ENCODE data around the gene KDM3A.
"Not testable (repeated sequence)": the region's sequence is repeated elsewhere in the genome, so short reads cannot be mapped to it uniquely, and the experiment has no call there.

Gene KDM3A

DNA sequence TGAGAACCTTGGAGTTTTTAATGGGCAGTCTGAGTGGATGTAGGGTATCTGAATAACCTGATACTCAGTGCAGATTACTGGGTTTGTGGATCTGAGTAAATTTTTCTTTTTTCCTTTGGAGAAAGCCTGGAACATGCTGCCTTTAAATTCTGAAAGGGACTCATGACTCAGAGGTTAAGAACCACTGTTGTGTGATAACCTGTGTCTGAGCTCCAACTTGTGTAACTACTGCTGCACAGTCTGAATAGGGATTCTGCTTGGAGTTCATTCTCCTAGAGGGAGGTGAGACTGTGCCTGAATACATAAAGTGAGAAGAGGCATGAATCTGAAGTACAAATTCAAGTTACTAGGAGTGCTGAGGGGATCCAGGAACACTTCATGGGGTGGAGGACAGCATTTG lies 36.2 kb downstream of the KDM3A start:
- no peak for DNase-seq

DNA sequence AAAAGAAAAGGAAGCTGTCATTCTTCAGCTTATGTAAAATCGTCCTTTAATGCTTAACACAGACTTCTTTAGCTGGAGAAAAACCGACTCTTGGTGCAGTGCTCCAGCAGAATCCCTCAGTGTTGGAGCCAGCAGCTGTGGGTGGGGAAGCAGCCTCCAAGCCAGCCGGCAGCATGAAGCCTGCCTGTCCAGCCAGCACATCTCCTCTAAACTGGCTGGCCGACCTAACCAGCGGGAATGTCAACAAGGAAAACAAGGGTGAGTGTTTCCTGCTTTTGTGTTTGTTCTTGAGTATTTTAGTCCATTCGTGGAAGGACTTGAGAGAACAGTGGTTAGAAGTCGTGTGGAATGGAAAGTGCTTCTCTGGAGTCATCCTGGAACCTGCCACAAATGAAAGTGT lies 38.9 kb downstream of the KDM3A start:
- no peak for DNase-seq

DNA sequence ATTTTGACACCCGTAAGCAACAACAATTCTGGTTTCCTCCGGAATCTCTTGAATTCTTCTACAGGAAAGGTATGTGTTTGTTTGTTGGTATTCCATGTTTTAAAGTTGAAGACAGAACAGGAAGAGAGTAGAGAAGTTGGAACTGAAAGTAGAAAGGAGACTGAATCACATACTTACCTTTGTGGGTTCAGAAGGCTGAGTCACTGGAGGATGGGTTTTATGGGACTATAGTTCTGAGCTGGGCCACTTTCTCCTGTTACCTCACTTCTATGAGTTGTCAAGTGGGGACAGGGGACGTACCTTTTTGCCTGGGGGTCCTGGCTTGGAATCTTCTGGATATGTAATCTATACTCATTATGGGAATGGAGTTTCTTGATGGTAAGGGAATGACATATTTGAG lies 40.9 kb downstream of the KDM3A start:
- DNase-seq = no peak

DNA sequence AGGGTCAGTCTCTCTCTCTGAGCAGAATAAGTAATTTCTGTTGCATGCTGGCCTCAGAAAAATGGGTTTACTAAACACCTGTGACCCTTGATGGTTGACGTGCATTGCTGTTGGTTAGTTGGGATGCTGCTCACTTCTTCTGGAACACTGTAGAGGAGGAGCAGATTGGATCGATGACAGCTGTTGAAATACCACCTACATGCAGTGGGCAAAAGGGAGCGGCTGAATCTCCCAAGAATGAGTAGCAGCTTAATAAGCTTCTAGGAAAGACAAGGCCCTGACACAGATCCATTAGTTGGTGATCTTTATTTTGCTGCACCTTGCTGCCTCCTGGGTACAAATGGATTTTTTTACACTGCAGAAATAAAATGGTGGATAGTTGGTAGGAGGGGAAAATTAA lies 43.2 kb downstream of the KDM3A start:
- no peak for DNase-seq

DNA sequence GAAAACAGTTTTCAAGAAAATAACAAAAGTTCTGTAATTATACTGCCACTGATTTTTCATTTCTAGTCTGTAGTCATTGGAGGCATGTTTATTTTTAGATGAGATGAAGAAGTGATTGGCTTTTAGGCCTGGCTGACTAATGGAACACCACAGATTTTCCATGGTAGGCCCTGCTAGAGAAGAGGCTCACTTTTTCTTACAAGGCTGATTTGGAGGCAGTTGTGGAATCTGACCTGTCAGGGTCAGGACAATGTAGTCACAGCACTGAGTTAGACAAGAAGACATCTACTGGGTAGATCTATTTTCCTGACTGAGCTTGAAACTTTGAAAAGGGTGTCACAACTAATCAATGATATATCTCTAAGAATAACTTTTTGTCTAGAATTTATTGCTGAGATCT lies 43.9 kb downstream of the KDM3A start:
- DNase-seq = no peak

DNA sequence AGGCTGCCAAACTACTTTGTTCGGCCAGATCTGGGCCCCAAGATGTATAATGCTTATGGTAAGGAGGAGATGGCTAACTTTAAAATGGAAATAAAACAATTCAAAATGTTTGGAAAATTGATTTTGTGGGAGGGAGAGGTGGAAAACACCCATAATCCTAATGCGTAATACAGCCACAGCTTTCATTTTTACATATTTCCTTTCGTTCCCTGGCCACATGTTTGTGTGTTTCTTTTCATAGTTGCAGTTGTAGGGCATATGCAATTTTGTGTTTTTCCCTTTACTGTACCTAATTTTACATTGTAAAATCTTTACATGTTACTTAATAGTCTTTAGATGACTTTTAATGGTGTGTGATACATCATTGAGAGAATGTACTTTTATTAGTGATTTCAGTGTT lies 44.6 kb downstream of the KDM3A start:
- no peak for DNase-seq

DNA sequence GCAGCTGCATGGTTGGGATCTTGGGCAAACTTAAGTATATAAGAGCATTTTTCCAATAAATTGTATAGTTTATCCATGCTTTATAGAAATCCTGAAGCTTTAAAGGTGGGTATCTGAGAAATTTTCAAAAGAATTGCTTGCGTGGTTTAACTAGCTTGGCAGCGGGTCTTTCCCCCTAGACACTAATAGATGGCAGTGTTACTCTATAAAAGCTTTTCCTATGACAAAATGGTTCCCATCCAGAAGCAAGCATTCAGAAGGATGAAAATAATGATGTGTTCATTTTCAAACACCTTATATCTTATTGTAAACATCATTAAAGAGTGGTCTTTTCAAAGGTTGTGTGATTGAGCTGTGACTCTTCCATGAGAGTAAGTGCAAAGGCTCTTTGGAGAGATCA lies 45.9 kb downstream of the KDM3A start:
- no peak for DNase-seq

DNA sequence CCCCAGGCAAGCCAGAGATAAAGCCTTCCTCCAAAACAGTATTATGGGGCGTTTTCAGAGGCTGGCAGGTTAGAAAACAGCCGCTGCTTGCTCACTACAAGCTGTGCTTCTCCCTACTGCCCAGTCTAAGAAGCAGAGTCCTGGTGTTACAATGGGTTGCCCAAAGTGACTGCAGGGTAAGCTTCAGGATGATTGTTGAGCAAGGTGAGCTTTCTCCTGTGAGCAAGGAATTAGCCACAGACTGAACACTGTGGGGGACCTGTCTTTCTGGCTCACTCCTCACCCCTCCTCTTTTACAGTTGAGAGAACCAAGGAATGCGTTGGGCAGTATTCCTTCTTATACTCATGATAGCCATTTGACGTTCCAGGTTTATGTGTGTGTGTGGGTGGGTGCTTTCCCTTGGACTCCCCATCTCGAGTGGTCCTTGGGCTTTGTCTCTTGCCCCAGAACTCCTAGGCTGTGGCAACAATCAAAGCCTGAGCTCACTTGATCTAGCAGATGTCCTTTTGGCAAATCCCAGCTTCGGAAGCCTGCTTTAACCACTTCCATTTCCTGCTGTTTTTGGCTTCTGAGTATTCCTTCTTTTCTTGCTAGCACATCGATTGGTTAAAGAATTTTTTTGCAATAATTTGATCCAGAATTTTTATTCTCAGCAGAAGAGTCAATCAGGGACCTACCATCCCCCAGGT lies 47.5 kb downstream of the KDM3A start:
- DNase-seq = no peak

DNA sequence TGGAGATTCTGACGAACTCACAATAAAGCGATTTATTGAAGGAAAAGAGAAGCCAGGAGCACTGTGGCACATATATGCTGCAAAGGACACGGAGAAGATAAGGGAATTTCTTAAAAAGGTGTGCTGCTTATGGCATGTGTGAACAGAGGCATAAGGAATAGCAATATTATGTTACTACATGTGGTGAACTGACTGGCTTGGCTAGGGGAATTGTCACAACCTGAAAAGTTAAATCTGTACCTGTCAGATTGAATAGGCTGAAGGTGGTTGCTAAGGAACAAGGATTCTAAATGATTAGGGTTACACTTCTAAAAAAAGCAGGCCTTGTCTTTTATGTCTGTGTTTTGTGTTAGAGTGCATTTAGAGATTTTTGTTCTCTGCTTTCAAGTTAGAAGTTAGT lies 48.4 kb downstream of the KDM3A start:
- no peak for DNase-seq

DNA sequence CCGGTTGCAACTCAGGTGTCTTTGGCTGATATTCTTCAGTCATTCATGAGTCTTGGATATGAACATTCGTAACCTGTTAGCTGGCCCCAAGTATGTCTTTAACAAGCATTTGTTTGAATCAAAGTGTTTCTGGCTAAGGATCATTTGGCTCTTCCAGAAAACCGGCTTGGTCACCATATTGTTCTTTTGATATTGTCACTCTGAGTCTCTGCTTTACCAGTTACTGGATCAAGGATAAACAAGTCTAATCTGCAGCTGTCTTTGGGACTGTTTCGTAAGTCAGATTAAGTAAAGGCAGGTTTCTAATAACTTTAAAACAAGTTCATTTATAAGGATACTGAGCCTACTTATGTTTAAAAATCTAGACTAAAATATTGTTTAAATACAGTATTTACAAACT lies 49.1 kb downstream of the KDM3A start:
- no peak for DNase-seq

DNA sequence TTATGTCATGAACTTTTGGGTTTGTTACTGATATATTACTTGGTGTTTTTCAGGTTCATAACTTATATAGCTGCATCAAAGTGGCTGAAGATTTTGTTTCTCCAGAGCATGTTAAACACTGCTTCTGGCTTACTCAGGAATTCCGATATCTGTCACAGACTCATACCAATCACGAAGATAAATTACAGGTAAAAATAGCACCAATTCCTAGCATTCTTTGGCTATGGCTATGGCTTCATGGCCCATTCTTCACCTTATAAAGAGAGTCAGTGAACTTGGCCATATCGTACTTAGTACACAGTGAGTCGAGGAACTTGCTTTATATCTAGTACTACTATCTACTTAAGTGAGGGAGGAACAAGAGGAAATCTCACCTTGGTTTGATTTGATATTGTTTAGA lies 49.9 kb downstream of the KDM3A start:
- no peak for DNase-seq

DNA sequence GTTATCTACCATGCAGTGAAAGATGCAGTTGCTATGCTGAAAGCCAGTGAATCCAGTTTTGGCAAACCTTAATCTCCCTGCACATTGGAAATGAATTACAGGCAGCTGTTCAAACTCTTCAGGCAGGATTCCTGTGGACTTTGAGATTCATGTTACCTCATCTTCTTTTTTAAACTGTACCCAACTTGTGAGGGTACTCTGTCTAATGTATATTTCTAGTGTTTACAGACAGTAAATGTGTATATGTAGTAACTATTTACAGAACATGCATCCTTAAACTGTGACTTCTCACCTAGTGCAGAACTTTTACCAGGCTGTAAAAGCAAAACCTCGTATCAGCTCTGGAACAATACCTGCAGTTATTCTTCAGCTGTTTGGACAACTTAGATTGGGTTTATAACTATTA lies 50.9 kb downstream of the KDM3A start:
- no peak for DNase-seq

DNA sequence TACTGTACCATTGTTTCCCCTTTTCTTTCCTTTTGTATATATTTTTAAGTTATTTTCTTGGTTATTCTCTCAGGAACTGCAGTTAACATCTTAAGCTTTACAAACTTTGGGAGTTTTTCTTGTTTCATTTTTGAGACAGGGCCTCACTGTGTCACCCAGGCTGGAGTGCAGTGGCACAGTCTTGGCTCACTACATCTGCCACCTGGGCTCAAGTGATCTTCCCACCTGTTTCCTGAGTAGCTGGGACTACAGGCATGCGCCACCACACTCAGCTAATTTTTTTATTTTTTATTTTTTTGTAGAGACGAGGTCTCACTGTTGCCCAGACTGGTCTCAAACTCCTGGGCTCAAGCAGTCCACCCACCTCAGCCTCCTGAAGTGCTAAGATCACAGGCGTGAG lies 55.2 kb downstream of the KDM3A start:
- not testable (repeated sequence) for DNase-seq

DNA sequence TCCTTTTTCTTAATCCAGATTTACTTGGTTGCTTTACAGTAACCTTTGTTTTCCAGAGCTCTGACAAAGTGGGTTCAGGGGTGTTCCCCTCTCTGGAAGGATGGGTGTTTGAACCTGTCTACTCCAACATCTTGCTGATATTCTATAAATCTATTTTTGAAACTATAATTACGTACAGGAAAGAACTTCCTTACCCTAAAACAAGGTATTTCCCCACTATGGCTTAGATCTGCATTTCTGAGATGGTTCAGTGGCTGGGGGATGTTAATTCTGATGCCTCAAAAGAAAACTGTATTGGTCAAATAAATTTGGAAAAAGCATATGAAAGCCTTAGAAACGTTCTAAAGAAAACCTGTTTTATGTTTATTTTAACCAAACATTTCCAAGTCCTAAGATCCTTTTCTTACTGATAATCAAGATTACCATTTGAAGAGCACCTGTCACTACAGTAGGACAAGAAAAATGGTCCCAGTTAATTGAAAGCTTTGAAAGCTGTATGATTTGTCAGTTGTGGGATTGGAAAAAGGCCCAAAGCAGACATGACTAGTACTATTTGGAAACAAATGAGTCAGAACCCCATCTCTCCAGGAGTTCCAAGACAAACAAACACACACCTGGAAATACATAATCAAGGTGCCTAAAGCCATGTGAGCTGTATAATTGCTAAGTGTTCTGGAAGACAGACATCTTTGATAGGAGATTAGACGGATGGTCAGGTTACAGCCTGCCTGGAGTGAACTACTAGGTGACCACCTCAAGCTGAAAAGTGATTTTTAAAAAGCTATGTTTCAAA lies 57.5 kb downstream of the KDM3A start:
- no peak for DNase-seq

DNA sequence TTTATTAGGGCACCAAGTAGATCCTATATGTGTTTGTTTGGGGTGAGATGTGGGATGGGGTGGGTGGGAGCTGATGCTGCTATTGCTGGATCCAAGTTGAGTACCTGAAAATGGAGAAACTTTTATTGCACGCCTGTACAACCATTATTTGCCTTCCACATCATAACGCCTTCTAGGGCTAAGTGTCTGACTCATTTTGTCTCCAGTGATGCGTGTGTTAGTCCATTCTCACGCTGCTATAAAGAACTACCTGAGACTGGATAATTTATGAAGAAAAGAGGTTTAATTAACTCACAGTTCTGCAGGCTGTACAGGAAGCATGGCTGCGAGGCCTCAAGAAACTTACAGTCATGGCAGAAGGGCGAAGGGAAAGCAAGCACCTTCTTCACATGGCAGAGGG lies 58.2 kb downstream of the KDM3A start:
- DNase-seq = no peak

DNA sequence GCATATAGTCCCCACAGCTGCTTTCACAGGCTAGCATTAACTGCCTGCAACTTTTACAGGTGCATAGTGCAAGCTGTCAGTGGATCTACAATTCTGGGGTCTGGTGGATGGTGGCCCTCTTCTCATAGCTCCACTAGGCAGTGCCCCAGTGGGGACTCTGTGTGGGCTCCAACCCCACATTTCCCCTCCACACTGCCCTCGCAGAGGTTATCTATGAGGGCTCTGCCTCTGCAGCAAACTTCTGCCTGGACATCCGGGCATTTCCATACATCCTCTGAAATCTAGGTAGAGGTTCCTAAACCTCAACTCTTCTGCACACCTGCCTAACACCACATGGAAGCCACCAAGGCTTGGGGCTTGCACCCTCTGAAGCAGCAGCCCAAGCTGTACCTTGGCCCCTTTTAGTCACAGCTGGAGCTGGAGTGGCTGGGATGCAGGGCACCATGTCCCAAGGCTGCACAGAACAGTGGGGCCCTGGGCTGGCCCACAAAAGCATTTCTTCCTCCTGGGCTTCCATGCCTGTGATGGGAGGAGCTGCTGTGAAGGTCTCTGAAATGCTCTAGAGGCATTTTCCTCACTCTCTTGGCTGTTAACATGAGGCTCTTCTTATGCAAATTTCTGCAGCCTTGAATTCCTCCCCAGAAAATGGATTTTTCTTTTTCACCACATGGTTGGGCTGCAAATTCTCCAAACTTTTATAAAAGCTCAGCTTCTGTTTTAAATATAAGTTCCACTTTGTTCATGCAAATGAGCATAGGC lies 59.3 kb downstream of the KDM3A start:
- no peak for DNase-seq

DNA sequence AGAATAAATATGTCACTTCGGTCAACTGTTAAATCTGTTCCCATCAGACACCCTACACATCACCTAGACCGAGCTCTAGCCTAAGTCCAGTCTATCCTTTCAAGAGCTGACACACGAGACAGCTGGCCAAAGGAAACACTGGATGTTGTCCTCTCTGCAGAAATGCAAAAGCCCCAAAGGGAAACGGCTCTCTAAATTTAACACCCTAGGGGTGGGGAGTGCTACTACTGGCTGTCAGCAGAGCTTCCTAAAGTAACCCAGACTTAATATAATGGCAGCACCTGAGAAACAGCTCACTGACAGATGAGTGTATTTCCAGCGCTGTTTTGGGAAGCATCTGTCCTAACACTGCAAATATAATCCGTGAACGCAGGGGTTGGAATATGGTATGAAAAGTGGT lies 66.4 kb downstream of the KDM3A start:
- DNase-seq = no peak

DNA sequence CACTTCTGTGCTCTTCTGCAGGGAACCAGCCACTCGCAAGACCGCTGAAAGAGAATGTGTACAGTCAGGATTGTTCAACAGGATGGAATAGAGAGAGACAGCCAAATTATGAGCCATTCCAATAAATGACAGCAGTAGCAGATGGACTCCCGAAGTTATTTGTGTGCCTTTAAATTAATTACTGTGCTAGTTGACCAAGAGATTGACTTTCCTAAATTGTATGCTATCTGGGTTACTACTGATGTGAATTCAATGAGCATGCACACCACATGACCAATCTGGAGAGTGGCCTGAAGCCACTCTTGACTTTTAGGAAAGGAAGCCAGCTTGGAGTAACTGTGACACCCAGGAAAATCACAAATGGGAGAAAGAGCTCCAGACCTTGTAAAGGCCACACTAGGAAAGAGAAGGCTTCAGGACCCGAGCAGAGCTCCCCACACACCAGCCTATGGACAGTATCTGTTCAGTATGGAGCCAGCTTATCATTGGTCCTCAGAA lies 69.3 kb downstream of the KDM3A start:
- DNase-seq = no peak

DNA sequence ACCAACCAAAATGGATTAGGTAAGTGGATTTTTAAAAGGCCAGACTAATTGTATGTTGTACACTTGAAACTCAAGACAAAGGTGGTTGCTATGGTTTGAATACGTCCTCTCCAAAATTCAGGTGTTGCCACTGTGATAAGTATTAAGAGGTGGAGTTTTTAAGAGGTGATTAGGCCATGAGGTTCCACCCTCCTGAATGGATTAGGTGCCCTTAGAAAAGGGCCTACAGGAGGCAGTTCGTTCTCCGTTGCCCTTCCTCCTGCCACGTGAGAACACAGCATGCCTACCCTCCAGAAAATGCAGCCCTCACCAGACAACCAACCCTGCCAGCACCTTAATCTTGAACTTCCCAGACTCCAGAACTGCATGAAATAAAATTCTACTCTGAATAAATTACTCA lies 70.9 kb downstream of the KDM3A start:
- DNase-seq = no peak

DNA sequence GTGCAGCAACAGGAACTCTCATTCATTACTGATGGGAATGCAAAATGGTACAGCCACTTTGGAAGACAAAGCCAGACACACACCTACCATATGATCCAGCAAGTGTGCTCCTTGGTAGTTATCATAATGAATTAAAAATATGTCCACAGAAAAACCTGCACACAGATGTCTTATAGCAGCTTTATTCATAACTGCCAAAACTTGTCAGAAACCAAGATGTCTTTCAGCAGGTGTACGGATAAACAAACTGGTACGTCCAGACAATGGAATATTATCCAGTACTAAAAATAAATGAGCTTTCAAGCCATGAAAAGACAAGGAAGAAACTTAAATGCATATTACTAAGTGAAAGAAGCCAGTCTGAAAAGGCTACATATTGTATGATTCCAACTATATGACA lies 71.7 kb downstream of the KDM3A start:
- DNase-seq = no peak

DNA sequence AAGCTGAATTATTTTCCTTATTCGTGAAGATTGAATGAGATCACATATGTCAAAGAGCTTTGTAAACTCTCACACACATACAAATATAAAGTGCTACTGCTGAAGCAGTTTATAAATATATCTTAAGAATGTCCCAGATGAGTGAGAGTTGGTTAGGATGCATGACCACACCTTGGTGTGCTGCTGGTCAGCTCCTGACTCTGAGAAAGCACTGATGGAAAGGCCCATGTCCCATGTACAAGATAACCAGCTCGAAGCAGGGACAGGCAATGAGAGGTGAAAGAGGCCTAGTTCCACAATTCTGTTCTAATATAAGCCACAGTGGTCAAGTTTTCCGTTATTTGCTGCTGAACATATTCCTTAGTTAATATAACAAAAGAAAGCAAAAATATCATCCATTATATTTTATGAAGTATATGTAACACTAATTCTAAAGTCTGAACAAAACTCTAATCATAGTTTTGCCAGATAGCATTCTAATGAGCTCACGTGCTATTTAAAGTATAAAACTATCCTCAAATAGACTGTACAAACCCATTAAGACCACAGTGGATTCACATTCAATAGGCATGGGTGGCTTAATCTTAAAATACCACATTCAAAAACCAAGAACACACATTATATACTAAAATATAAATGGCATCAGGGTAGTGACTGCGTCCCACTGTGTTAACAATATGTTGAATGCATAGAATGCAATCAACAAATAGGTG lies 72.9 kb downstream of the KDM3A start:
- no peak for DNase-seq

DNA sequence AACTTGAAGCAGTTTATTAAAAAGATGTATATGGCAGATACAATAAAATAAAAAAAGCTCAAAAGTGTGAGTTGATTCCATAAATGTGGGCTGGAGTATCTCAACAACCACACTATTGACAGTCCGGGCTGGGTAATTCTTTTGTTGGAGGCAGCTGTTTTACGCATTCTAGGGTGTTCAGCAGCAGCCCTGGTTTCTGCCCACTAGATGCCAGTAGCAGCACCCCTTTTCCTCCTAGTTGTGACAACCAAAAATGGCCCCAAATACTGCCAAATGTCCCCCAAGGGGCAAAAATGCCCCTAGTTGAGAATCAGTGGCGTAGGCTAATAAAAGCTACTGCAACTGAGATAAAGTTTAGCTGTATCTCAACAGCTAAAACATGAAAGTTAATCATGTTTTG lies 77.3 kb downstream of the KDM3A start:
- DNase-seq = no peak

DNA sequence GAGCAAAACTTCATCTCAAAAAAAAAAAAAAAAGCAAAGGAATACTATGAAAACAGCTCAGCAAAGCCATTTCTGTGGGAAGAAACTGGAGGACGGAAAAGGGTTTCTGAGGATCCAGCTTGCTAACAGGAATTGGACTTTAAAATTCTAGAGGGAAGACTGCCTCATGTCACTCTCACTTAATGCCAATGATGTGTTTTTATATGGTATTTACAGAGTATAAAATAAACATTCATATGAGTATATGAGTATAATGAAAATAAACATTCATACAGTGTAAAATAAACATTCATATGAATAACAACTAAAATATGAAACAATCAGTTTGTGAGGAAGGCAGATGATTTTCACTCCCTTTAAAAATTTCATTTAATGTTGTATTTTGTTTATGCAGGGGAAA lies 78.2 kb downstream of the KDM3A start:
- no peak for DNase-seq
